Stimulated activated CD8-positive, alpha-beta memory T cell treated with anti-CD3 and anti-CD28 coated beads, Interleukin-12 subunit alpha, Interleukin-12 subunit beta, amount 100 ng/mL, for 24 hours (primary cell): ENCODE results near the gene HSD3B7.
A peak's percentile ranks its signal among the peaks of the same experiment; 100 is the strongest.
"Not testable (repeated sequence)": the region's sequence is repeated elsewhere in the genome, so short reads cannot be mapped to it uniquely, and the experiment has no call there.

Experiments
- DNase-seq: peaks from one replicate; pipeline ENCODE4 v3.0.0-alpha.2; 2020; ENCODE audit errors: extremely low read depth

HSD3B7 gene

GRCh38 chr16:30984669-30985400 lies at the start of gene HSD3B7:
HSD3B7 (plus strand) TSS chr16:30985207; CDS start chr16:30985659, 452 bp downstream.
- DNase-seq: peak; percentile 50

- no peak for DNase-seq
Observed at GRCh38 chr16:30937692-30938091, 47.3 kb upstream of the HSD3B7 start.

GRCh38 chr16:30939571-30939970 lies 45.4 kb upstream of the HSD3B7 start:
- not testable (repeated sequence) for DNase-seq

GRCh38 chr16:30941600-30942425 lies 43.2 kb upstream of the HSD3B7 start:
- DNase-seq: no peak

GRCh38 chr16:30942426-30942806 lies 42.6 kb upstream of the HSD3B7 start:
- no peak for DNase-seq

GRCh38 chr16:30944352-30944751 lies 40.7 kb upstream of the HSD3B7 start:
- no peak for DNase-seq

GRCh38 chr16:30946671-30947540 lies 38.1 kb upstream of the HSD3B7 start:
- no peak for DNase-seq

GRCh38 chr16:30947541-30947858 lies 37.5 kb upstream of the HSD3B7 start:
- no peak for DNase-seq

GRCh38 chr16:30947859-30948666 lies 36.9 kb upstream of the HSD3B7 start:
- no peak for DNase-seq

GRCh38 chr16:30948667-30949649 lies 36.0 kb upstream of the HSD3B7 start, which contains the start of gene ORAI3:
ORAI3 (plus strand) TSS chr16:30949068; CDS start chr16:30949290, 222 bp downstream.
- no peak for DNase-seq

GRCh38 chr16:30949650-30950515 lies 35.1 kb upstream of the HSD3B7 start:
- DNase-seq: no peak

GRCh38 chr16:30950516-30951065 lies 34.4 kb upstream of the HSD3B7 start:
- no peak for DNase-seq

- DNase-seq: no peak
Observed at GRCh38 chr16:30951193-30951592, 33.8 kb upstream of the HSD3B7 start.

GRCh38 chr16:30951750-30952149 lies 33.3 kb upstream of the HSD3B7 start:
- DNase-seq: no peak

- DNase-seq: no peak
Observed at GRCh38 chr16:30953111-30953510, 31.9 kb upstream of the HSD3B7 start.

- DNase-seq: no peak
Observed at GRCh38 chr16:30953511-30954124, 31.4 kb upstream of the HSD3B7 start.

- DNase-seq: no peak
Observed at GRCh38 chr16:30954993-30955392, 30.0 kb upstream of the HSD3B7 start.
